ENCODE data around the gene NSG1. TPM values are rescaled to one million over a fixed set of nuclear protein-coding genes. Genes with fewer than 3 reads are reported as not detected.

The NSG1 gene
- total RNA-seq, 1 experiment from 2014 or later: not detected

DNA sequence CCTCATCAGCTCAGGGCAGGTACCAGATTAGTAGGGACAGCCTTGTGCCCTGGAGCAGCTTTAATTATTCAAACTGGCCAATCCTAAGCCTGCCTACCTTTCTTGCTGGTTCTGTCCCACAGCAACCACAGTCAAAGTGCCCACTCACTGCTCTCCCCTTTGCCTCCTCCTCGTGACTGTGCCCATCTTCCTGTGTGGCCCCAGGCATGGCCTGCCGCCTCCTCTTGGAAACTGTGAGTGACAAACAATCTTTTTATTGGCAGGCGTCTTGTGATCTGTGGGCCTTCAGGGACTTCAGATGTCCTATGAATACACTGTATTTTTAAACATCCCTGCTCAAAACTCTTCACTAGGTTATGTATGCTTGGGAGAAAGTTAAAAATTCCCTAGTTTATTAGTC, 22.8 kb upstream of the NSG1 start:
- H3K4me3 ChIP-seq (ENCODE audit: low read depth in 2 of 2, low read length in 2 of 2): no peak overlapping the region
- no peaks in the 10 kb centered on the region for H3K4me1 ChIP-seq (ENCODE audit: control insufficient read depth, insufficient read depth, low read length)
- ATAC-seq: no peak
- H3K27ac ChIP-seq (ENCODE audit: low read length): no peak overlapping the region
- H3K9me3 ChIP-seq (ENCODE audit: control insufficient read depth, insufficient read depth, low read depth, low read length): no peaks in the 10 kb centered on the region
- no peaks in the 10 kb centered on the region for H3K27me3 ChIP-seq (ENCODE audit: control insufficient read depth, insufficient read depth, low read length)
- in situ Hi-C loops (cut with HindIII; ENCODE audit: low pct_unique_long_range_greater_than_20kb, low sequenced_read_pairs) (no loop called here), intact Hi-C loops (cut with micrococcal nuclease; ENCODE audit: unreplicated experiment) (no loop called here)
- TF ChIP-seq SIN3A (IDR thresholded peaks at IDR 0.05; ENCODE audit: borderline replicate concordance, insufficient read depth, low read depth, low read length) (no peak), CTCF (IDR thresholded peaks at IDR 0.05) (no peak), POLR2AphosphoS5 (IDR thresholded peaks at IDR 0.05; ENCODE audit: low read depth, low read length) (no peak), TCF7L2 (IDR thresholded peaks at IDR 0.05; ENCODE audit: low read depth, low read length) (no peak)
- TF ChIP-seq, protein P1, sequence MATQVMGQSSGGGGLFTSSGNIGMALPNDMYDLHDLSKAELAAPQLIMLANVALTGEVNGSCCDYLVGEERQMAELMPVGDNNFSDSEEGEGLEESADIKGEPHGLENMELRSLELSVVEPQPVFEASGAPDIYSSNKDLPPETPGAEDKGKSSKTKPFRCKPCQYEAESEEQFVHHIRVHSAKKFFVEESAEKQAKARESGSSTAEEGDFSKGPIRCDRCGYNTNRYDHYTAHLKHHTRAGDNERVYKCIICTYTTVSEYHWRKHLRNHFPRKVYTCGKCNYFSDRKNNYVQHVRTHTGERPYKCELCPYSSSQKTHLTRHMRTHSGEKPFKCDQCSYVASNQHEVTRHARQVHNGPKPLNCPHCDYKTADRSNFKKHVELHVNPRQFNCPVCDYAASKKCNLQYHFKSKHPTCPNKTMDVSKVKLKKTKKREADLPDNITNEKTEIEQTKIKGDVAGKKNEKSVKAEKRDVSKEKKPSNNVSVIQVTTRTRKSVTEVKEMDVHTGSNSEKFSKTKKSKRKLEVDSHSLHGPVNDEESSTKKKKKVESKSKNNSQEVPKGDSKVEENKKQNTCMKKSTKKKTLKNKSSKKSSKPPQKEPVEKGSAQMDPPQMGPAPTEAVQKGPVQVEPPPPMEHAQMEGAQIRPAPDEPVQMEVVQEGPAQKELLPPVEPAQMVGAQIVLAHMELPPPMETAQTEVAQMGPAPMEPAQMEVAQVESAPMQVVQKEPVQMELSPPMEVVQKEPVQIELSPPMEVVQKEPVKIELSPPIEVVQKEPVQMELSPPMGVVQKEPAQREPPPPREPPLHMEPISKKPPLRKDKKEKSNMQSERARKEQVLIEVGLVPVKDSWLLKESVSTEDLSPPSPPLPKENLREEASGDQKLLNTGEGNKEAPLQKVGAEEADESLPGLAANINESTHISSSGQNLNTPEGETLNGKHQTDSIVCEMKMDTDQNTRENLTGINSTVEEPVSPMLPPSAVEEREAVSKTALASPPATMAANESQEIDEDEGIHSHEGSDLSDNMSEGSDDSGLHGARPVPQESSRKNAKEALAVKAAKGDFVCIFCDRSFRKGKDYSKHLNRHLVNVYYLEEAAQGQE (IDR thresholded peaks at IDR 0.05; ENCODE audit: insufficient read depth in 1 of 2, low read depth in 2 of 2, low read length in 1 of 2): no peak
- ChIA-PET POLR2A (no interaction called here), CTCF (no interaction called here)
- DNase-seq (ENCODE audit: low read depth, low spot score): no peak
- no peaks in the 10 kb centered on the region for H3K36me3 ChIP-seq (ENCODE audit: control insufficient read depth, insufficient read depth, low read length)
- no TSS peak for BruUV-seq (replicated peaks)

- Histone ChIP-seq H3K4me1 (ENCODE audit: control insufficient read depth, insufficient read depth, low read length) (no peaks in the 10 kb centered on the region), H3K27me3 (ENCODE audit: control insufficient read depth, insufficient read depth, low read length) (no peaks in the 10 kb centered on the region), H3K4me3 (ENCODE audit: low read depth in 2 of 2, low read length in 2 of 2) (no peak overlapping the region), H3K36me3 (ENCODE audit: control insufficient read depth, insufficient read depth, low read length) (no peaks in the 10 kb centered on the region), H3K9me3 (ENCODE audit: control insufficient read depth, insufficient read depth, low read depth, low read length) (no peaks in the 10 kb centered on the region), H3K27ac (ENCODE audit: low read length) (no peak overlapping the region)
- POLR2A ChIA-PET: no interaction called here
- no TSS peak for BruUV-seq (replicated peaks)
- ATAC-seq: no peak
- intact Hi-C loops (cut with micrococcal nuclease; ENCODE audit: unreplicated experiment): no loop called here
- DNase-seq (ENCODE audit: low read depth, low spot score): no peak
- CTCF ChIA-PET: no interaction called here
- no peak for TF ChIP-seq TCF7L2 (IDR thresholded peaks at IDR 0.05; ENCODE audit: low read depth, low read length)
- no peak for TF ChIP-seq SIN3A (IDR thresholded peaks at IDR 0.05; ENCODE audit: borderline replicate concordance, insufficient read depth, low read depth, low read length)
- TF ChIP-seq, protein P1 (IDR thresholded peaks at IDR 0.05; ENCODE audit: insufficient read depth in 1 of 2, low read depth in 2 of 2, low read length in 1 of 2): no peak
- no peak for TF ChIP-seq POLR2AphosphoS5 (IDR thresholded peaks at IDR 0.05; ENCODE audit: low read depth, low read length)
- TF ChIP-seq CTCF (IDR thresholded peaks at IDR 0.05): no peak
- in situ Hi-C loops (cut with HindIII; ENCODE audit: low pct_unique_long_range_greater_than_20kb, low sequenced_read_pairs): no loop called here
These were observed 22.3 kb upstream of the NSG1 start for GRCh38 chr4:4364486-4365208.
